Stimulated activated naive CD8-positive, alpha-beta T cell treated with anti-CD3 and anti-CD28 coated beads, Interleukin-15, amount 100 ng/mL, for 72 hours (primary cell): Measurements from ENCODE around the gene IFFO2.
A peak's percentile ranks its signal among the peaks of the same experiment; 100 is the strongest.
"Not testable (repeated sequence)": the region's sequence is repeated elsewhere in the genome, so short reads cannot be mapped to it uniquely, and the experiment has no call there.

Source experiments
- ATAC-seq: fragments of 150-1000 bp; cut with Tn5 transposase; 2 replicates; pipeline ENCODE4 v1.10.0; 2021; ENCODE audit warnings: mild to moderate bottlenecking, moderate library complexity
- DNase-seq, 2 donors: peaks; one replicate each; pipeline ENCODE4 v3.0.0; 2021 to 2022
- H3K27ac Mint-ChIP-seq, 2 donors: one replicate each; pipeline ENCODE4 v1.8.0; 2022; ENCODE audit warnings: mild to moderate bottlenecking in 2 of 2, mixed read lengths in 2 of 2, moderate library complexity in 2 of 2
- H3K27me3 Mint-ChIP-seq: one replicate; pipeline ENCODE4 v1.8.0; 2022; ENCODE audit warnings: mixed read lengths
- H3K4me1 Mint-ChIP-seq: one replicate; pipeline ENCODE4 v1.8.0; 2022; ENCODE audit warnings: mild to moderate bottlenecking, mixed read lengths
- H3K4me3 Mint-ChIP-seq, 2 donors: one replicate each; pipeline ENCODE4 v1.8.0; 2022; ENCODE audit warnings: mild to moderate bottlenecking in 2 of 2, mixed read lengths in 2 of 2, moderate library complexity in 1 of 2
- H3K9me3 Mint-ChIP-seq, 2 donors: one replicate each; pipeline ENCODE4 v1.8.0; 2022; ENCODE audit warnings: mixed read lengths in 2 of 2

Gene IFFO2

GRCh38 chr1:18876210-18876609 lies 80.3 kb downstream of the IFFO2 start:
- DNase-seq, result no peak
- Mint-ChIP-seq H3K27me3 (no peaks in the 10 kb centered on the region), H3K27ac (no peak overlapping the region), H3K9me3 (no peaks in the 10 kb centered on the region), H3K4me3 (no peak overlapping the region), H3K4me1 (no peaks in the 10 kb centered on the region)
- ATAC-seq, result no peak

- no peak overlapping the region for H3K27ac Mint-ChIP-seq
- ATAC-seq, result no peak
These were observed 80.7 kb downstream of the IFFO2 start for GRCh38 chr1:18875796-18876128.

GRCh38 chr1:18875107-18875795 lies 81.2 kb downstream of the IFFO2 start:
- no peaks in the 10 kb centered on the region for H3K4me1 Mint-ChIP-seq
- H3K27ac Mint-ChIP-seq, result no peak overlapping the region
- no peaks in the 10 kb centered on the region for H3K27me3 Mint-ChIP-seq
- ATAC-seq, result peak; percentile 69
- H3K4me3 Mint-ChIP-seq, result no peak overlapping the region
- DNase-seq, result peak; percentile 61 to 62
- H3K9me3 Mint-ChIP-seq, result no peaks in the 10 kb centered on the region

More at GRCh38 chr1:18875796-18876128, 80.7 kb downstream of the IFFO2 start:
- no peaks in the 10 kb centered on the region for H3K9me3 Mint-ChIP-seq
- no peaks in the 10 kb centered on the region for H3K4me1 Mint-ChIP-seq
- H3K27me3 Mint-ChIP-seq, result no peaks in the 10 kb centered on the region
- no peak overlapping the region for H3K4me3 Mint-ChIP-seq
- no peak for DNase-seq

DNA sequence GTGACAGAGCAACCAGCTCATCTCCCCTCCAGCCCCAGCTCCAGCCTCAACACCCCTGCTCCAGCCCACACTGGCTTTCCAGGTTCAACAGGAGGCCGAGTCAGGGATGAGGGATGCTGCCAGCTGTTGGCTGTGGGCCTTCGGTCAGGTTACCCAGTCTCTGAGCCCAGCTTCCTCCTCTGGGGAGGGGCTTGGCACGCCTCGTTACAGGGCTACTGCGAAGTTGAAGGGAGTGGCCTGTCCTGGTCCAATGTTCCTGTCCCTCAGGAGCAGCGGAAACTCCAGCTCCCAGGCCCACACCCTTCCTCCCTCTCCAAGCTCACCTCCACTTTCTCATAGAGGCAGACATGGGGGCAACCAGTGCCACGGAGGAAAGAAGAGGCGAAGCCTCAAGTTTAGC lies 81.9 kb downstream of the IFFO2 start:
- no peak overlapping the region for H3K27ac Mint-ChIP-seq
- no peaks in the 10 kb centered on the region for H3K4me1 Mint-ChIP-seq
- H3K9me3 Mint-ChIP-seq, result no peaks in the 10 kb centered on the region
- H3K27me3 Mint-ChIP-seq, result no peaks in the 10 kb centered on the region
- ATAC-seq (no peak), DNase-seq (no peak)
- no peak overlapping the region for H3K4me3 Mint-ChIP-seq

DNA sequence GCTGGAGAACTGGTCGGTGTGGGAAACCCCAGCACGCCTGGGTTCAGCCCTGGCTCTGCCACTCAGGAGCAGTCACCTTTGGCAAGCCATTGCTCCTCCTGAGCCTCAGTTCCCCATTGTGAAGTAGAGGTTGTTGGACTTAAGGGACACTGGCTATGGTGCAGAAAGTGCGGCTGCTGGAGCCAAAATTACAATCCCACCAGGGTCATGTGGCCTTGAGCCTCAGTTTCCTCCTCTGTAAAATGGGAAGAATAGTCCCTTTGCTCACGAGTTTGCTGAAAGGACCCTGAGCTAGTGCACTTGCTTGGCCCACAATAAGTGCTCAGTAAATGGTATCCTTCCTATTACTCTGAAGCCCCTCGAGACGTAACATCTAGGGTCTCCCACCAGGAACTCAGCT lies 82.4 kb downstream of the IFFO2 start:
- DNase-seq (no peak), ATAC-seq (no peak)
- H3K4me1 Mint-ChIP-seq, result no peaks in the 10 kb centered on the region
- no peaks in the 10 kb centered on the region for H3K27me3 Mint-ChIP-seq
- H3K4me3 Mint-ChIP-seq, result no peak overlapping the region
- no peaks in the 10 kb centered on the region for H3K9me3 Mint-ChIP-seq
- no peak overlapping the region for H3K27ac Mint-ChIP-seq

DNA sequence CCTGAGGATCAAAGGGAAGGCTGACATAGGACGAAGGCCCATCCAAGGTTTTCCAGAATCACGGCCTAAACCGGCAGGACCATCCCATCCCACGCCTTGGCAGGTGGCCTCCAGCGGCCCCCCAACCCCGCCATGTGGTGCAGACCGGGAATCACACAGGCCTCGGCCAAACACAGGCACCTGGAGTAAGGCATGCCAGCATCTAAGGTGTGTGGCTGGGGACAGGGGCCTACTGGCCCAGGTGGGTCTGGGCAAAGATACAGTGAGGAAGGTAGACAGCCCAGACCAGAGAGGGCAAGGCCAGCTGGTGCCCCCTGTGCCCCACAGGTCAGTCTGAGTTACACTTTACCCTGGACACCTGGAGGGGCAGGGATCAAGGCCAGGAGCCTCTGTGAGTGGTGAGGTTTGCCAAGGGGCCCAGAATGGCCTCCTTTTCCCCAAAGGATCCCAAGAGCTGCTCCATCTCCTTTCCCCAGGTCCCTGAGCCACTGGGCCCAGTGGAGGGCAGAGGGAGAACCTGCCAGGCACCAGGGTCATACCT lies 84.3 kb downstream of the IFFO2 start:
- Mint-ChIP-seq H3K27me3 (peaks cover 7% of the 10 kb centered on the region), H3K9me3 (no peaks in the 10 kb centered on the region), H3K4me1 (no peaks in the 10 kb centered on the region), H3K27ac (no peak overlapping the region), H3K4me3 (no peak overlapping the region)
- ATAC-seq, result no peak
- no peak for DNase-seq

DNA sequence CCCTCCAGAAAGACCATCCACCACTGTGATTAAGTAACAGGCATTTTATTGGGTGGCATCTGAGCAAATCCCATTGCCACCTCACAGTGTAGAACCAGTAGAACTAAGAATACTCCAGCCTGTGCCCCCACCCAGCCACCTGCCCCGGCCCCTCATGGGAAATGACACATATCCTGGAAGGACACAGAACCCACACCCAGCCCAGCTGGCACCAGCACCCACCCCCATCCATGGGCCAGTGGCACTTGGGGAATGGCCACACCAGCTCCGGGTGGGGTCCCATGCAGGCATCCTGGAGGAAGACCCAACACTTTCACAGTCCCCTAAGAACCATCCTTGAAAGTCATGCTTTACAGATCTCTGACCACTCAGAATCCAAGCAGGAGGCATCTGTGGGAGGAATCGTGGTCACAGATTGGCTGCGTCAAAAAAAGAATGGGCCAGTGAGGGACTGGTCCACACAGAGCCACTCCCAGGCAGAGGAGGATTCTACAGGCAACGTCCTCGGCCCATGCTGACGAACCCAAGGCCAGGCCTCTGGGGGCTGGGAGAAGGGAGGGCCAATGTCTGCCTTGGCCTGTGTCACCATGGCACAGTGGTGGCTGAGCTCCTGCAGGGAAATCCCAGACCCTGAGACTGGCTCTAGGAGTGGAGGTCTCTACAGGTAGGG lies 84.9 kb downstream of the IFFO2 start:
- H3K27me3 Mint-ChIP-seq, result peaks cover 13% of the 10 kb centered on the region
- no peak overlapping the region for H3K27ac Mint-ChIP-seq
- ATAC-seq (no peak), DNase-seq (no peak)
- no peaks in the 10 kb centered on the region for H3K9me3 Mint-ChIP-seq
- H3K4me1 Mint-ChIP-seq, result no peaks in the 10 kb centered on the region
- no peak overlapping the region for H3K4me3 Mint-ChIP-seq

- H3K27ac Mint-ChIP-seq, result no peak overlapping the region
- no peak overlapping the region for H3K4me3 Mint-ChIP-seq
- no peaks in the 10 kb centered on the region for H3K4me1 Mint-ChIP-seq
- no peak for DNase-seq
- ATAC-seq, result no peak
- no peaks in the 10 kb centered on the region for H3K9me3 Mint-ChIP-seq
- peaks cover 14% of the 10 kb centered on the region for H3K27me3 Mint-ChIP-seq
These were observed 85.5 kb downstream of the IFFO2 start for GRCh38 chr1:18870957-18871356.

DNA sequence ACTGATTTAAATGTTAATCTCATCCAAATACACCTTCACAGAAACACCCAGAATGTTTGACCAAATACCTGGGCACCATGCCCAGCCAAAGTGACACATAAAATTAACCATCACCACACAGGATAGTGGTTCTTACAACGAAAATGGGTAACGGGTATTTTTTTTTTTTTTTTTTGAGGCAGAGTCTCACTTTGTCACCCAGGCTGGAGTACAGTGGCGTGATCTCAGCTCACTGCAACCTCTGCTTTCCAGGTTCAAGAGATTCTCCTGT lies 85.9 kb downstream of the IFFO2 start:
- H3K27me3 Mint-ChIP-seq, result peaks cover 18% of the 10 kb centered on the region
- ATAC-seq, DNase-seq, H3K9me3 Mint-ChIP-seq, H3K27ac Mint-ChIP-seq, H3K4me1 Mint-ChIP-seq, H3K4me3 Mint-ChIP-seq: not testable (repeated sequence)

- DNase-seq (no peak), ATAC-seq (no peak)
- Mint-ChIP-seq H3K9me3 (no peaks in the 10 kb centered on the region), H3K4me1 (no peaks in the 10 kb centered on the region), H3K27ac (no peak overlapping the region), H3K4me3 (no peak overlapping the region), H3K27me3 (peaks cover 23% of the 10 kb centered on the region)
These were observed 86.5 kb downstream of the IFFO2 start for GRCh38 chr1:18869847-18870594.

DNA sequence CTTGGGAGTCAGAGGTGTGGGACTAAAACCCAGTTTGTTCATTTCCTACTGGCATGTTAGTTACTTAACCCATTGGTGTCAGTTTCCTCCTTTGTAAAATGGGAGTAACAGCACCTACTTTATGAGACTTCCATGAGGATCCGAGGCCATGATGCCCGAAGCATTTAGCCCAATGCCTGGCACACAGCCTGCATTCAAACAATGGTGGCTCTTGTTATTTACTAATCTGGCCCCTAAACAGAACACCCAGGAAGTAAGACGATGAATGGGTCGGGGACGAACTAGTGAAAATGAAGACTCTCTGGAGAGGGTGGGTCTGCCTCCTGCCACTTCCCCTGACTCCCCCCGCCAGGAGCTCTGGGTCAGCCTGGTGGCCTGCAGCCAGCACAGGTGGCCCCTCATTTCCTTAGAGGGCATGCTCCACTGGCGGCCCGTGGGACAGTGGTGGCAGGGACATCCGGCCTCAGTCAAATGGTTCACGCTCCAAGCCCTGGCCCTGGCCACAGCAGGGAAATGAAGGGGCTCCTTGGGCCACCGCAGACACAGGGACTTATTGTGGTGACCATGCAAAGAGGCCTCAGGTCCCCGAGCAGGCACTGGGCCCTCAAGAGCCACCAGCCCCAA lies 87.6 kb downstream of the IFFO2 start:
- Mint-ChIP-seq H3K9me3 (no peaks in the 10 kb centered on the region), H3K27ac (no peak overlapping the region), H3K27me3 (peaks cover 26% of the 10 kb centered on the region), H3K4me3 (no peak overlapping the region), H3K4me1 (no peaks in the 10 kb centered on the region)
- no peak for DNase-seq
- ATAC-seq, result no peak

DNA sequence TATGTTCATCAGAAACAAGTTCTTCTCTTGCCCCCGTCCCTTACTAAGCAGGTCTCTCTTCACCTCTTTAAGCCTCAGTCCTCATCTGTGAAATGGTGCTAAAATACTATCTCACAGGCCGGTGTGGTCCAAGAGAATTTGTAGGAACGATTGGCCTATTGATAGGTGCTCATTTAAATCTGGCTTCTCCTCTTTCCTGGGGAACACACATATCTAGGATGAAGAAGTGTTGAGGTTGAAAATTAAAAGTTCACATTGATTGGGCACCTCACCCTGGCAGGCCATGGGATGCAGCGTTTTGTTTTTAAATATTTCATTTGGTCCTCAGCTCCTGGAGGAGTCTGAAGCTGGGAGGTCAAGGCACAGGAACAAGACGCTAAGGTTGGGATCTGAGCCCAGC lies 88.1 kb downstream of the IFFO2 start:
- Mint-ChIP-seq H3K27ac (no peak overlapping the region), H3K27me3 (peaks cover 26% of the 10 kb centered on the region), H3K4me1 (no peaks in the 10 kb centered on the region), H3K9me3 (no peaks in the 10 kb centered on the region), H3K4me3 (no peak overlapping the region)
- no peak for DNase-seq
- ATAC-seq, result no peak

DNA sequence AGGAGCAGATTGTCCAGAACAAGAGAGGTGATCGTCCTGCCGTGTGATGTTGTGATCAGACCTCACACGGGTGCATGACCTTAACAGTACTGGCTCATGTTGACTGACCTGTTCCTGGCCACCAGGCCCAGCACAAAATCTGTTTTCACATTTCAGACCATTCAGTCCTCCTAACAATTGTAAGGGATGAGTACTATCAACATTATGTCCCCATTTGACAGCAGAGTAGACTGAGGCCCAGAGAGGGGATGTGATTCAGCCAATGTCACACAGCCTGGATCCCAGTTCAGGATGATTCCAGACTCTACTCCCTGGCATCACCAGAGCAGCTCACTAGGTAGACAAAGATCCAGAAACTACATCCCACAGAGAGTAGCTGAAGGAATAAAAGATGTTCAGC lies 89.6 kb downstream of the IFFO2 start:
- H3K9me3 Mint-ChIP-seq, result no peaks in the 10 kb centered on the region
- H3K4me1 Mint-ChIP-seq, result no peaks in the 10 kb centered on the region
- ATAC-seq (no peak), DNase-seq (no peak)
- no peak overlapping the region for H3K4me3 Mint-ChIP-seq
- H3K27me3 Mint-ChIP-seq, result peaks cover 26% of the 10 kb centered on the region
- no peak overlapping the region for H3K27ac Mint-ChIP-seq

DNA sequence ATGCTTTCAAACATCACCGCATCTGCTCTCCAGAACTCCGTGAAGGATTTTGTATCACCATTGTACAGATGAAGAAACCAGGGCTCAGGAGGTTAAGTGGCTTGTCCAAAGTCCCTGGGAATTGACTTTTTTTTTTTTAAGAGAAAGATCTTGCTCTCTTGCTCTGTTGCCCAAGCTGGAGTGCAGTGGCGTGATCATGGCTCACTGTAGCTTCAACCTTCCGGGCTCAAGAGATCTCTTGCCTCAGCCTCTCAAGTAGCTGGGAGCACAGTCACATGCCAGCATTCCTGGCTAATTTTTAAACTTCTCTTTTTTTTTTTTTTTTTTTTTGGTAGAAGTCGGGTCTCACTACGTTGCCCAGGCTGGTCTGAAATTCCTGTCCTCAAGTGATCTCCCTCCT lies 90.2 kb downstream of the IFFO2 start:
- ATAC-seq (no peak), DNase-seq (no peak)
- H3K4me3 Mint-ChIP-seq, result no peak overlapping the region
- H3K4me1 Mint-ChIP-seq, result no peaks in the 10 kb centered on the region
- H3K27me3 Mint-ChIP-seq, result peaks cover 26% of the 10 kb centered on the region
- no peaks in the 10 kb centered on the region for H3K9me3 Mint-ChIP-seq
- peak overlapping the region in 1 of 2 donors; percentile 19 for H3K27ac Mint-ChIP-seq

- no peak overlapping the region for H3K4me3 Mint-ChIP-seq
- ATAC-seq (no peak), DNase-seq (no peak)
- H3K4me1 Mint-ChIP-seq, result no peaks in the 10 kb centered on the region
- no peaks in the 10 kb centered on the region for H3K9me3 Mint-ChIP-seq
- peaks cover 26% of the 10 kb centered on the region for H3K27me3 Mint-ChIP-seq
- no peak overlapping the region for H3K27ac Mint-ChIP-seq
These were observed 91.3 kb downstream of the IFFO2 start for GRCh38 chr1:18865176-18865575.

GRCh38 chr1:18861590-18861989 lies 94.9 kb downstream of the IFFO2 start:
- H3K4me3 Mint-ChIP-seq, result no peak overlapping the region
- DNase-seq (no peak), ATAC-seq (no peak)
- H3K9me3 Mint-ChIP-seq, result no peaks in the 10 kb centered on the region
- no peak overlapping the region for H3K27ac Mint-ChIP-seq
- no peaks in the 10 kb centered on the region for H3K4me1 Mint-ChIP-seq
- H3K27me3 Mint-ChIP-seq, result peaks cover 14% of the 10 kb centered on the region
